Neural progenitor cell (in vitro differentiated cells): ENCODE measurements around the gene PLXNC1. TPM values are rescaled to one million over a fixed set of nuclear protein-coding genes. Genes with fewer than 3 reads are reported as not detected.

Experiments
- DNase-seq: peaks from one replicate; pipeline ENCODE4 v3.0.0-alpha.2; 2016; ENCODE audit warnings: low spot score
- H2AFZ ChIP-seq: fragments of 200-600 bp; sonication (generic); replicated peaks from 2 replicates; pipeline ENCODE4 v1.6.1; 2016; ENCODE audit warnings: antibody characterized with exemption
- H3F3A ChIP-seq: fragments of 200-600 bp; sonication (generic); 2 replicates; pipeline ENCODE4 v1.6.1; 2016; ENCODE audit warnings: antibody characterized with exemption, low read depth
- H3K27ac ChIP-seq: fragments of 200-600 bp; sonication (generic); 2 replicates; pipeline ENCODE4 v1.5.1; 2016; ENCODE audit warnings: mild to moderate bottlenecking
- H3K27me3 ChIP-seq: fragments of 200-600 bp; sonication (generic); 2 replicates; pipeline ENCODE4 v1.6.1; 2016; ENCODE audit warnings: mild to moderate bottlenecking, moderate library complexity
- H3K36me3 ChIP-seq: fragments of 200-600 bp; sonication (generic); 2 replicates; pipeline ENCODE4 v1.5.1; 2016
- H3K4me1 ChIP-seq: fragments of 200-600 bp; sonication (generic); 2 replicates; pipeline ENCODE4 v1.6.1; 2016; ENCODE audit warnings: mixed run types
- H3K4me2 ChIP-seq: fragments of 200-600 bp; sonication (generic); 2 replicates; pipeline ENCODE4 v1.6.1; 2016
- H3K4me3 ChIP-seq: fragments of 200-600 bp; sonication (generic); 2 replicates; pipeline ENCODE4 v1.5.1; 2016
- H3K79me2 ChIP-seq: fragments of 200-600 bp; sonication (generic); 2 replicates; pipeline ENCODE4 v1.6.1; 2016; ENCODE audit warnings: low read depth
- H3K9ac ChIP-seq: fragments of 200-600 bp; sonication (generic); 2 replicates; pipeline ENCODE4 v1.6.1; 2016
- H3K9me3 ChIP-seq: fragments of 200-600 bp; sonication (generic); 2 replicates; pipeline ENCODE4 v1.5.1; 2016; ENCODE audit warnings: low read depth
- H4K20me1 ChIP-seq: fragments of 200-600 bp; sonication (generic); 2 replicates; pipeline ENCODE4 v1.6.1; 2016; ENCODE audit warnings: low read depth
- H3K27ac Mint-ChIP-seq: 3 replicates; pipeline ENCODE4 v1.8.0; 2021; ENCODE audit warnings: mixed read lengths
- H3K27me3 Mint-ChIP-seq: 2 replicates; pipeline ENCODE4 v1.8.0; 2022; ENCODE audit warnings: low read depth, mild to moderate bottlenecking, inconsistent platforms, moderate library complexity, mixed read lengths; ENCODE audit not compliant: insufficient read depth
- H3K36me3 Mint-ChIP-seq: 3 replicates; pipeline ENCODE4 v1.8.0; 2021; ENCODE audit warnings: mixed read lengths
- H3K4me1 Mint-ChIP-seq: 3 replicates; pipeline ENCODE4 v1.8.0; 2021; ENCODE audit warnings: mixed read lengths
- H3K4me3 Mint-ChIP-seq: 3 replicates; pipeline ENCODE4 v1.8.0; 2021; ENCODE audit warnings: mild to moderate bottlenecking, moderate library complexity, mixed read lengths
- H3K9me3 Mint-ChIP-seq: 3 replicates; pipeline ENCODE4 v1.8.0; 2020; ENCODE audit warnings: mixed read lengths
- CTCF ChIP-seq: fragments of 200-600 bp; sonication (generic); IDR thresholded peaks from 2 replicates; pipeline ENCODE4 v1.5.1; 2017; ENCODE audit warnings: antibody characterized with exemption, mild to moderate bottlenecking
- EZH2 ChIP-seq: fragments of 200-600 bp; sonication (generic); IDR thresholded peaks from 2 replicates; pipeline ENCODE4 v1.6.1; 2017; ENCODE audit warnings: antibody characterized with exemption, mild to moderate bottlenecking, moderate library complexity
- EZH2phosphoT487 ChIP-seq: fragments of 200-600 bp; sonication (generic); IDR thresholded peaks from 2 replicates; pipeline ENCODE4 v1.6.1; 2017; ENCODE audit warnings: antibody characterized with exemption
- total RNA-seq: library from RNA; depleted of rRNA; stranded (reverse); fragments of >200 nt; gene quantifications from 2 replicates; pipeline ENCODE4 v1.2.3, GENCODE V29; 2015; ENCODE audit warnings: low replicate concordance

The PLXNC1 gene
- total RNA-seq, 1 donor from 2014 or later = 16.7 TPM

- H3K79me2 ChIP-seq = no peaks in the 10 kb centered on the region
- H3K4me3 ChIP-seq = peak overlapping the region; percentile 79
- peaks cover 42% of the 10 kb centered on the region for H3F3A ChIP-seq
- H3K27me3 Mint-ChIP-seq = peaks cover 13% of the 10 kb centered on the region
- TF ChIP-seq CTCF (no peak), EZH2phosphoT487 (no peak), EZH2 (no peak)
- H3K9ac ChIP-seq = no peak overlapping the region
- no peak overlapping the region for H3K27ac Mint-ChIP-seq
- peak overlapping the region; percentile 67 for H2AFZ ChIP-seq
- DNase-seq = peak; percentile 84
- H3K4me1 ChIP-seq = peaks cover 10% of the 10 kb centered on the region
- no peaks in the 10 kb centered on the region for H3K9me3 Mint-ChIP-seq
- H3K4me1 Mint-ChIP-seq = peaks cover 66% of the 10 kb centered on the region
- H4K20me1 ChIP-seq = peaks cover 33% of the 10 kb centered on the region
- peaks cover 3% of the 10 kb centered on the region for H3K36me3 Mint-ChIP-seq
- H3K4me3 Mint-ChIP-seq = peak overlapping the region; percentile 96
- peak overlapping the region; percentile 87 for H3K4me2 ChIP-seq
- no peaks in the 10 kb centered on the region for H3K9me3 ChIP-seq
- no peaks in the 10 kb centered on the region for H3K36me3 ChIP-seq
- peaks cover 85% of the 10 kb centered on the region for H3K27me3 ChIP-seq
- H3K27ac ChIP-seq = no peak overlapping the region
Measured at GRCh38 chr12:94149781-94150239, 1.4 kb downstream of the PLXNC1 start.

- H3K27me3 ChIP-seq = peaks cover 91% of the 10 kb centered on the region
- H3K9me3 Mint-ChIP-seq = no peaks in the 10 kb centered on the region
- H3K27ac ChIP-seq = no peak overlapping the region
- H3K27me3 Mint-ChIP-seq = peaks cover 13% of the 10 kb centered on the region
- H3K27ac Mint-ChIP-seq = peak overlapping the region; percentile 50
- H3K9ac ChIP-seq = no peak overlapping the region
- H3K36me3 ChIP-seq = no peaks in the 10 kb centered on the region
- H3K4me3 ChIP-seq = peak overlapping the region; percentile 79
- H4K20me1 ChIP-seq = peaks cover 33% of the 10 kb centered on the region
- H2AFZ ChIP-seq = peak overlapping the region; percentile 67
- H3K9me3 ChIP-seq = no peaks in the 10 kb centered on the region
- peaks cover 10% of the 10 kb centered on the region for H3K4me1 ChIP-seq
- peak overlapping the region; percentile 87 for H3K4me2 ChIP-seq
- H3K36me3 Mint-ChIP-seq = peaks cover 3% of the 10 kb centered on the region
- H3K4me3 Mint-ChIP-seq = peak overlapping the region; percentile 96
- no peaks in the 10 kb centered on the region for H3K79me2 ChIP-seq
- DNase-seq = peak; percentile 60
- peaks cover 60% of the 10 kb centered on the region for H3K4me1 Mint-ChIP-seq
- H3F3A ChIP-seq = peaks cover 42% of the 10 kb centered on the region
- no peak for TF ChIP-seq CTCF
- TF ChIP-seq EZH2 = no peak
- no peak for TF ChIP-seq EZH2phosphoT487
Measured at GRCh38 chr12:94150240-94151121, 2.1 kb downstream of the PLXNC1 start.

GRCh38 chr12:94151582-94151981 is 3.2 kb downstream of the PLXNC1 start:
- TF ChIP-seq EZH2phosphoT487 (no peak), CTCF (no peak), EZH2 (no peak)
- Histone ChIP-seq H3K27ac (no peak overlapping the region), H3K36me3 (no peaks in the 10 kb centered on the region), H3K9me3 (no peaks in the 10 kb centered on the region), H3K27me3 (peaks cover 85% of the 10 kb centered on the region), H4K20me1 (peaks cover 33% of the 10 kb centered on the region), H2AFZ (no peak overlapping the region), H3K4me3 (peak overlapping the region; percentile 79), H3K79me2 (no peaks in the 10 kb centered on the region), H3K9ac (no peak overlapping the region), H3K4me2 (peak overlapping the region; percentile 87), H3K4me1 (peaks cover 10% of the 10 kb centered on the region), H3F3A (peaks cover 36% of the 10 kb centered on the region)
- Mint-ChIP-seq H3K9me3 (no peaks in the 10 kb centered on the region), H3K4me1 (peaks cover 49% of the 10 kb centered on the region), H3K27ac (no peak overlapping the region), H3K4me3 (peak overlapping the region; percentile 96), H3K36me3 (peaks cover 5% of the 10 kb centered on the region), H3K27me3 (peaks cover 13% of the 10 kb centered on the region)
- DNase-seq = no peak
